Mononuclear cell (primary cell): ENCODE data around the gene ERRFI1. TPM values are rescaled to one million over a fixed set of nuclear protein-coding genes. Genes with fewer than 3 reads are reported as not detected.

Experiments
- H3K27me3 ChIP-seq: 2 replicates; pipeline ENCODE4 v1.6.0; 2011; ENCODE audit warnings: low read length, control low read depth; ENCODE audit not compliant: insufficient read depth
- H3K4me1 ChIP-seq: 2 replicates; pipeline ENCODE4 v1.5.1; 2011; ENCODE audit warnings: mild to moderate bottlenecking, low read length, control low read depth; ENCODE audit not compliant: insufficient read depth
- H3K4me3 ChIP-seq: 2 replicates; pipeline ENCODE4 v1.5.1; 2011; ENCODE audit warnings: mild to moderate bottlenecking, low read length, moderate library complexity
- H3K9me3 ChIP-seq: 2 replicates; pipeline ENCODE4 v1.5.1; 2011; ENCODE audit warnings: low read depth, mild to moderate bottlenecking, control low read depth, low read length
- total RNA-seq: library from RNA; depleted of rRNA; stranded (reverse); fragments of >200 nt; gene quantifications from one replicate; pipeline ENCODE4 v1.2.3, GENCODE V29; 2012

ERRFI1 gene
- total RNA-seq, 1 donor = 3.6 TPM

- H3K27me3 ChIP-seq = no peaks in the 10 kb centered on the region
- peak overlapping the region; percentile 91 for H3K4me3 ChIP-seq
- H3K9me3 ChIP-seq = no peaks in the 10 kb centered on the region
- H3K4me1 ChIP-seq = peaks cover 39% of the 10 kb centered on the region
Observed at GRCh38 chr1:7962014-7962335, 64.1 kb downstream of the ERRFI1 start.

Other genes starting within 250 kb of the ERRFI1 start
- 7.3 TPM for gene PER3, start 242.0 kb downstream of the ERRFI1 start, total RNA-seq
- gene UTS2, start 173.2 kb downstream of the ERRFI1 start, total RNA-seq = 1.4 TPM
- 2.4 TPM for gene TNFRSF9, start 85.5 kb downstream of the ERRFI1 start, total RNA-seq
- 72.3 TPM for gene PARK7, start 64.6 kb downstream of the ERRFI1 start, total RNA-seq